Fibroblast of pulmonary artery (primary cell): ENCODE measurements around the gene SLC7A14.

Experiments used
- DNase-seq: peaks from one replicate; pipeline ENCODE4 v3.0.0-alpha.2; 2010; ENCODE audit warnings: low read depth
- H3K4me3 ChIP-seq: replicated peaks from 2 replicates; pipeline ENCODE4 v1.5.1; 2011; ENCODE audit warnings: low read depth, mild to moderate bottlenecking, control low read depth, low read length, moderate library complexity
- CTCF ChIP-seq: IDR thresholded peaks from 2 replicates; pipeline ENCODE4 v1.5.1; 2011; ENCODE audit warnings: mild to moderate bottlenecking, control low read depth, low read length, inconsistent platforms; ENCODE audit errors: missing control alignments

Gene SLC7A14

GRCh38 chr3:170458285-170458684, 127.6 kb downstream of the SLC7A14 start:
- TF ChIP-seq CTCF = no peak

GRCh38 chr3:170454509-170454908, 131.4 kb downstream of the SLC7A14 start:
- no peak for DNase-seq
- H3K4me3 ChIP-seq = no peak overlapping the region

More at GRCh38 chr3:170458285-170458684, 127.6 kb downstream of the SLC7A14 start:
- no peak for DNase-seq
- H3K4me3 ChIP-seq = no peak overlapping the region

GRCh38 chr3:170450039-170450438, 135.8 kb downstream of the SLC7A14 start:
- no peak for TF ChIP-seq CTCF
- no peak overlapping the region for H3K4me3 ChIP-seq
- no peak for DNase-seq

More at GRCh38 chr3:170454509-170454908, 131.4 kb downstream of the SLC7A14 start:
- TF ChIP-seq CTCF = no peak

GRCh38 chr3:170448584-170448983, 137.3 kb downstream of the SLC7A14 start:
- no peak for DNase-seq
- TF ChIP-seq CTCF = no peak
- H3K4me3 ChIP-seq = no peak overlapping the region

GRCh38 chr3:170443457-170443856, 142.4 kb downstream of the SLC7A14 start:
- H3K4me3 ChIP-seq = no peak overlapping the region
- DNase-seq = no peak
- TF ChIP-seq CTCF = no peak

- no peak for TF ChIP-seq CTCF
- H3K4me3 ChIP-seq = no peak overlapping the region
- no peak for DNase-seq
Measured at GRCh38 chr3:170442947-170443346, 142.9 kb downstream of the SLC7A14 start.

- no peak for TF ChIP-seq CTCF
- H3K4me3 ChIP-seq = no peak overlapping the region
- DNase-seq = no peak
Measured at GRCh38 chr3:170441412-170441811, 144.5 kb downstream of the SLC7A14 start.
